ENCODE results near the gene STX18.

Gene STX18

GRCh38 chr4:4437798-4438470 lies 103.9 kb downstream of the STX18 start:
- no peak overlapping the region for H3K27ac Mint-ChIP-seq
- H3K4me1 Mint-ChIP-seq (ENCODE audit: low read depth) = no peaks in the 10 kb centered on the region
- no peaks in the 10 kb centered on the region for H3K9me3 Mint-ChIP-seq
- no peaks in the 10 kb centered on the region for H3K27me3 Mint-ChIP-seq (ENCODE audit: low read depth)
- peaks cover 4% of the 10 kb centered on the region for H3K36me3 Mint-ChIP-seq (ENCODE audit: low read depth)
- no peak overlapping the region for H3K4me3 Mint-ChIP-seq

GRCh38 chr4:4436244-4436823 lies 105.5 kb downstream of the STX18 start:
- Mint-ChIP-seq H3K27ac (no peak overlapping the region), H3K9me3 (no peaks in the 10 kb centered on the region), H3K4me3 (no peak overlapping the region), H3K36me3 (ENCODE audit: low read depth) (peaks cover 4% of the 10 kb centered on the region), H3K4me1 (ENCODE audit: low read depth) (no peaks in the 10 kb centered on the region), H3K27me3 (ENCODE audit: low read depth) (no peaks in the 10 kb centered on the region)

- Mint-ChIP-seq H3K27ac (no peak overlapping the region), H3K36me3 (ENCODE audit: low read depth) (peaks cover 4% of the 10 kb centered on the region), H3K9me3 (no peaks in the 10 kb centered on the region), H3K27me3 (ENCODE audit: low read depth) (no peaks in the 10 kb centered on the region), H3K4me1 (ENCODE audit: low read depth) (peaks cover 3% of the 10 kb centered on the region), H3K4me3 (no peak overlapping the region)
Observed at GRCh38 chr4:4433941-4434340, 107.9 kb downstream of the STX18 start.

- Mint-ChIP-seq H3K4me1 (ENCODE audit: low read depth) (peaks cover 3% of the 10 kb centered on the region), H3K27ac (no peak overlapping the region), H3K36me3 (ENCODE audit: low read depth) (peaks cover 4% of the 10 kb centered on the region), H3K9me3 (no peaks in the 10 kb centered on the region), H3K27me3 (ENCODE audit: low read depth) (no peaks in the 10 kb centered on the region), H3K4me3 (no peak overlapping the region)
Observed at GRCh38 chr4:4432341-4433125, 109.3 kb downstream of the STX18 start.

GRCh38 chr4:4430492-4431195 lies 111.2 kb downstream of the STX18 start:
- no peaks in the 10 kb centered on the region for H3K36me3 Mint-ChIP-seq (ENCODE audit: low read depth)
- H3K27me3 Mint-ChIP-seq (ENCODE audit: low read depth) = no peaks in the 10 kb centered on the region
- H3K9me3 Mint-ChIP-seq = no peaks in the 10 kb centered on the region
- peaks cover 3% of the 10 kb centered on the region for H3K4me1 Mint-ChIP-seq (ENCODE audit: low read depth)
- no peak overlapping the region for H3K4me3 Mint-ChIP-seq
- H3K27ac Mint-ChIP-seq = no peak overlapping the region

- Mint-ChIP-seq H3K4me1 (ENCODE audit: low read depth) (peaks cover 3% of the 10 kb centered on the region), H3K4me3 (no peak overlapping the region), H3K27ac (no peak overlapping the region), H3K27me3 (ENCODE audit: low read depth) (no peaks in the 10 kb centered on the region), H3K36me3 (ENCODE audit: low read depth) (no peaks in the 10 kb centered on the region), H3K9me3 (no peaks in the 10 kb centered on the region)
Observed at GRCh38 chr4:4428966-4429875, 112.6 kb downstream of the STX18 start.

GRCh38 chr4:4427886-4428285 lies 114.0 kb downstream of the STX18 start:
- Mint-ChIP-seq H3K27me3 (ENCODE audit: low read depth) (no peaks in the 10 kb centered on the region), H3K4me3 (no peak overlapping the region), H3K9me3 (no peaks in the 10 kb centered on the region), H3K4me1 (ENCODE audit: low read depth) (peaks cover 3% of the 10 kb centered on the region), H3K27ac (no peak overlapping the region), H3K36me3 (ENCODE audit: low read depth) (no peaks in the 10 kb centered on the region)

- Mint-ChIP-seq H3K4me3 (no peak overlapping the region), H3K9me3 (no peaks in the 10 kb centered on the region), H3K27me3 (ENCODE audit: low read depth) (no peaks in the 10 kb centered on the region), H3K27ac (no peak overlapping the region), H3K4me1 (ENCODE audit: low read depth) (peaks cover 3% of the 10 kb centered on the region), H3K36me3 (ENCODE audit: low read depth) (no peaks in the 10 kb centered on the region)
Observed at GRCh38 chr4:4427121-4427870, 114.6 kb downstream of the STX18 start.

GRCh38 chr4:4426511-4427120 lies 115.2 kb downstream of the STX18 start:
- no peak overlapping the region for H3K27ac Mint-ChIP-seq
- H3K36me3 Mint-ChIP-seq (ENCODE audit: low read depth) = no peaks in the 10 kb centered on the region

GRCh38 chr4:4425696-4426095 lies 116.2 kb downstream of the STX18 start:
- Mint-ChIP-seq H3K4me1 (ENCODE audit: low read depth) (peaks cover 3% of the 10 kb centered on the region), H3K27ac (no peak overlapping the region), H3K27me3 (ENCODE audit: low read depth) (no peaks in the 10 kb centered on the region), H3K4me3 (no peak overlapping the region), H3K36me3 (ENCODE audit: low read depth) (peaks cover 4% of the 10 kb centered on the region), H3K9me3 (no peaks in the 10 kb centered on the region)

More at GRCh38 chr4:4426511-4427120, 115.2 kb downstream of the STX18 start:
- Mint-ChIP-seq H3K27me3 (ENCODE audit: low read depth) (no peaks in the 10 kb centered on the region), H3K4me1 (ENCODE audit: low read depth) (peaks cover 3% of the 10 kb centered on the region), H3K9me3 (no peaks in the 10 kb centered on the region), H3K4me3 (no peak overlapping the region)

- H3K4me1 Mint-ChIP-seq (ENCODE audit: low read depth) = no peaks in the 10 kb centered on the region
- no peak overlapping the region for H3K4me3 Mint-ChIP-seq
- H3K36me3 Mint-ChIP-seq (ENCODE audit: low read depth) = peaks cover 5% of the 10 kb centered on the region
- no peaks in the 10 kb centered on the region for H3K27me3 Mint-ChIP-seq (ENCODE audit: low read depth)
- no peaks in the 10 kb centered on the region for H3K9me3 Mint-ChIP-seq
- H3K27ac Mint-ChIP-seq = no peak overlapping the region
Observed at GRCh38 chr4:4425119-4425690, 116.6 kb downstream of the STX18 start.

- Mint-ChIP-seq H3K27ac (no peak overlapping the region), H3K4me3 (no peak overlapping the region), H3K27me3 (ENCODE audit: low read depth) (no peaks in the 10 kb centered on the region), H3K4me1 (ENCODE audit: low read depth) (peaks cover 2% of the 10 kb centered on the region), H3K9me3 (no peaks in the 10 kb centered on the region), H3K36me3 (ENCODE audit: low read depth) (peaks cover 9% of the 10 kb centered on the region)
Observed at GRCh38 chr4:4424499-4425115, 117.2 kb downstream of the STX18 start.
